DOHH2 (cell line): Measurements from ENCODE around the gene PURB.

Experiments used
- EZH2phosphoT487 ChIP-seq: fragments of 200-600 bp; sonication (generic); IDR thresholded peaks from 2 replicates; pipeline ENCODE4 v1.6.1; 2017; ENCODE audit warnings: borderline replicate concordance, mild to moderate bottlenecking, antibody characterized with exemption, low read length, moderate library complexity, mixed read lengths
- TF ChIP-seq, protein P1 (sequence below): fragments of 200-600 bp; sonication (generic); IDR thresholded peaks from one replicate; pipeline ENCODE4 v1.5.1; 2014; ENCODE audit warnings: antibody characterized with exemption, mild to moderate bottlenecking, low read depth, low read length; ENCODE audit not compliant: poor library complexity, severe bottlenecking

DNA sequence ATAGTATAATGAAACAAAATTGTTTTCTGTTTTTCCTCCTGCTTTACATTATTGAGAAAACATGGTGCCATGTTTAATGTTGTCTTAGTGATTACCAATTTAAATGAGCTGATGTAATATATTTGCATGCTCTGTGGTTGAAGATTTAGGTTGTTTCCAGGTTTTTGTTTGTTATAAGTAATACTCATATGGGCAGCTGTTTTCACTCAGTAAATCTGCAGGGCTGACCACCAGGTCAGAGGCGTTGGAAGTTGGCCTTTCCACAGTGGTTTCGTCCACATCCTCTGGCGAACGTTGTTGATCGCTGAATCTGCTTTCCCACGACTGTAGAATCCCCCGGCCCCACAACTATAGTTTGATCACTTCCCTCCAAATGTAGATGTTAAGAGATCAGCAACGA lies 21.6 kb upstream of the PURB start:
- no peak for TF ChIP-seq EZH2phosphoT487
- TF ChIP-seq, protein P1, sequence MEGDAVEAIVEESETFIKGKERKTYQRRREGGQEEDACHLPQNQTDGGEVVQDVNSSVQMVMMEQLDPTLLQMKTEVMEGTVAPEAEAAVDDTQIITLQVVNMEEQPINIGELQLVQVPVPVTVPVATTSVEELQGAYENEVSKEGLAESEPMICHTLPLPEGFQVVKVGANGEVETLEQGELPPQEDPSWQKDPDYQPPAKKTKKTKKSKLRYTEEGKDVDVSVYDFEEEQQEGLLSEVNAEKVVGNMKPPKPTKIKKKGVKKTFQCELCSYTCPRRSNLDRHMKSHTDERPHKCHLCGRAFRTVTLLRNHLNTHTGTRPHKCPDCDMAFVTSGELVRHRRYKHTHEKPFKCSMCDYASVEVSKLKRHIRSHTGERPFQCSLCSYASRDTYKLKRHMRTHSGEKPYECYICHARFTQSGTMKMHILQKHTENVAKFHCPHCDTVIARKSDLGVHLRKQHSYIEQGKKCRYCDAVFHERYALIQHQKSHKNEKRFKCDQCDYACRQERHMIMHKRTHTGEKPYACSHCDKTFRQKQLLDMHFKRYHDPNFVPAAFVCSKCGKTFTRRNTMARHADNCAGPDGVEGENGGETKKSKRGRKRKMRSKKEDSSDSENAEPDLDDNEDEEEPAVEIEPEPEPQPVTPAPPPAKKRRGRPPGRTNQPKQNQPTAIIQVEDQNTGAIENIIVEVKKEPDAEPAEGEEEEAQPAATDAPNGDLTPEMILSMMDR, result no peak
